GM12872 (cell line): ENCODE measurements around the gene SLC12A7.

ENCODE experiments used
- CTCF ChIP-seq: IDR thresholded peaks from 3 replicates; pipeline ENCODE4 v1.5.1; 2011; ENCODE audit warnings: low read depth, mild to moderate bottlenecking, low read length, moderate library complexity; ENCODE audit not compliant: insufficient read depth

SLC12A7 gene

DNA sequence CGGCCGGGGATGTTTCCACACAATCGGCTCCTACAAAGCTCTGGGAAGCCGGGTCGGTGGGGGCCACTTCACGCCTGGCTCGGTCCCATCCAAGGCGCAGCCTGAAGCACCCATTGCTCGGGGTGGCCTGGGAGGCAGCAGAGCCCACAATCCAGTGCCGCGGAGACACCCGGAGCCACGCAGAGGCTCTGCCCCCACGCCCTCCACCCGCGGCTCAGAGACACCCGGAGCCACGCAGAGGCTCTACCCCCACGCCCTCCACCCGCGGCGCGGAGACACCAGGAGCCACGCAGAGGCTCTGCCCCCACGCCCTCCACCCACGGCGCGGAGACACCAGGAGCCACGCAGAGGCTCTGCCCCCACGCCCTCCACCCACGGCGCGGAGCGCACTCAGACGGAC lies 31.9 kb downstream of the SLC12A7 start:
- no peak for TF ChIP-seq CTCF

DNA sequence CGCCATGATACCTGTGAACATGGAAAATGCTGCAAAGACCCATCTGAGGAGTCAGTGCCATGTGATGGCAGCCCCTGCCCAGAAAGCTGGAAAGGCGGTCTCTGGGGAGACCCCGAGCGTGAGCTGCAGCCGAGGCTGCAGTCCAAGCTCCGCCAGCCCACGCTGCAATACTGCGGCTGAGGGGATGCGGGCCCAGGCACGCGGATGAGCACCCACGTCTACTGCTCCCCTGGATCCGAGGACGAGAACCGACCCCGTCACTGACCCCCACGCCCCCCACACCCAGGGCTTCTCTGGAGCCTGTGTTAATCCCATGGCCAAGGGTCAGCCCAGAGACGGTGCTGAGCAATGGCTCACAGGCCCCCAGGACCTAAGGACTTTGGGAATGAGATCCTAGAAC lies 32.4 kb downstream of the SLC12A7 start:
- TF ChIP-seq CTCF: no peak

DNA sequence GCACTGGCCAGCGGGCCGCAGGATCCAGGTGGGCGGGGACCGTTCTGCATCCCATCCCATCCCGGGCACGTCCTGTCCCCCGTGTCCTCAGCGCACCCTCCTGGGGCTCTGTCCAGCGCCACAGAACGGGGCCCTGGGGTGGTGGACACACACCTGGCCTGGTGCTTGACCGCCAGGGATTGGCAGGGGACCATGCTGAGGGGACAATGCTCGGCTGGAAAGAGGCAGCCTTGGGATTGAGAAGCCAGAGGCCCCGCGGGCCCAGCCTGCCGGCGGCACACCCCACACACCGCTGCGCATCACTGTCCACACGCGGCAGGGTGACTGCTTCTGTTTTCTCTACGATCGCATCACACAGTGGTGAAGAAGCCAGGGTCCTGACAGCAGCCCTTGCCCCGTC lies 33.0 kb downstream of the SLC12A7 start:
- TF ChIP-seq CTCF: no peak

- TF ChIP-seq CTCF: no peak
Observed at GRCh38 chr5:1078206-1078605, 33.7 kb downstream of the SLC12A7 start.

DNA sequence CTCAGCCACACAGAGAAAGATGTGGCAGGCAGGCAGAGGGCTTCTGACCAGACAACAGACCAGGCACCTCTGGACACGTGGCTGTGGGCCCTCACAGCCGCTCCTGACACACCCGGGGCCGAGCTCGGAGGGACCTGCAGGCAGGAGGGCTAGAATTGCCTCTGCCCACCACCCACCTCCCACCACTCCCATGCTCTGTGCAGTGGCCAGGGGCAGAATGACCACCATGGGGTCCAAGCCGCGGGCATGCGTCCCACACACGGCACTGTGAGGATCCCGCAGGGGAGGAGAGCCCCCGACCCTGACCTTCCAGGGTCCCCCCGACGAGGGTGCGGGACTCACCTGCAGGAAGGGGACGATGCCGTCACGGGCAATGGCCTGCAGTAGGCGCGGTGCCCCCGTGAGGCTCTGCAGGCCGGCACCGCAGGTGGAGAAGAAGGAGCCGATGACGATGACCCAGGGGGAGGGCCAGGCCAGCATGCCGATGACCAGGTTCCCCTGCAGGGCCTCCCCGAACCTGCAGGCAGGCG lies 34.3 kb downstream of the SLC12A7 start:
- no peak for TF ChIP-seq CTCF

- no peak for TF ChIP-seq CTCF
Observed at GRCh38 chr5:1077026-1077425, 34.8 kb downstream of the SLC12A7 start.

- no peak for TF ChIP-seq CTCF
Observed at GRCh38 chr5:1076406-1076805, 35.5 kb downstream of the SLC12A7 start.

- TF ChIP-seq CTCF: no peak
Observed at GRCh38 chr5:1075931-1076330, 35.9 kb downstream of the SLC12A7 start.
